HG03571 (cell line): Measurements from ENCODE around the gene DESI2.
"Not testable (repeated sequence)": the region's sequence is repeated elsewhere in the genome, so short reads cannot be mapped to it uniquely, and the experiment has no call there.

Experiments used
- ATAC-seq: cut with Tn5 transposase; IDR thresholded peaks from one replicate; pipeline ENCODE4 v1.9.1; 2021; ENCODE audit not compliant: unreplicated experiment

The DESI2 gene

DNA sequence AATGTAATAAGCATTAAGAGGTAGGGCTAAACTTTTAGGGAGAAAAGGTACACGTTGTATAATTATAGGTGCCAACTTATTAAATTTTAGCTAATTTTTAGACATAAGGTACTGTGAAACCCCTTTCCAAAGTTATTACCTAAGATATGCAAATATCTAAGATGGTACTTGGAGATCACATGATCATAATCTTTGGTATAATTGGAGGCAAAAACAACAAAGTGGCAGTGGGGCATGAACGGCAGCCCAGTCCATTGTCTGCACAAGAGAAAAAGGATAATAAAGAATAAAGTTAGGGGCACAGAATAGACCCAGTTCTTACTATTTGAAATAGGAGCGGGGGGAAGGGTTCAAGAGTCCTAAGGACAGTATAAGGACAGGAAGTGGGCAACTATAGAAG, 51.2 kb downstream of the DESI2 start:
- no peak for ATAC-seq

DNA sequence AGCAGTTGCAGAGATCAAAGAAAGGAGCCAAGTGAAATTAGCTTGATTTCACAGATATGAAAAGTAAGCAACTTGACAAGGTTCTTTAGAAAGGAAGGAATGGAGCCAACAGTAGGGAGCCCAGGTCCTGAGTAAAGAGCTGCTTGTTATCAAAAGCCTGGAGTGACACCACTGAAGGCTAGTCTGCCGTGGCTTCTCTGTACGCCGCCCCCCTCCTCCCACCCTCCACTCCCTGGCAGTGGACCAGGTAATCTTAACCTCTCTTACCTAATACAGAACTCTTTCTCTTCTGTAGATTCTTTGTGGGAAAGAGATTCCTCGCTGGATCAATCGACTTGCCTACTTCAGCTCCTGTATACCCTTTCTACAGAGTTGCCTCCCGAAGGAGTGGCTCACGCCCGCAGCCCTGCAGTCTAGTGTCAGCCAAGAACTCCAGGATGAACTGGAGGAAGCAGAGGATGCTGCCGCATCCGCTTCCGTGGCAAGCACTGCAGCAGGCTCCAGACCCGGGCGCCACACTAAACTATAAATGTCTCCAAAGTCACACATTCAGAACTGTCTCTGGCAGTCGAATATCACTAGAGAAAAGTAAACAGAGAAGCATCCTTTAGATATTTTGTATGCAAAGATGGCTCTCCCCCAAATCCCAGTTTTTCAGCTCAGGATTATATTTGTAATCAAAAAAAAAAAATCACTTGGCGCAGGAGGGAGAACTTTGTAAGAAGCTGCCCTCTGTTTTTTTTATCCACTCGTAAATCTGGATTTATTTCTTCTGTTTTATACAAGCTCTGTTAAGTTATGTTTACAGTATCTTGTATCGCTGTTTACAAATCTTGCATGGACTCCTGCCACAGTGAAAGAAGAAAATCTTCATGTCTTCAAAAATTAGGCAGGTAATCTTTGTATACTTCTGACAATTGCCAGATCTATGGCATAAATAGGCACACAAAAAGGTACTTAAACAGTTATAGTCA, 52.6 kb downstream of the DESI2 start:
- no peak for ATAC-seq

DNA sequence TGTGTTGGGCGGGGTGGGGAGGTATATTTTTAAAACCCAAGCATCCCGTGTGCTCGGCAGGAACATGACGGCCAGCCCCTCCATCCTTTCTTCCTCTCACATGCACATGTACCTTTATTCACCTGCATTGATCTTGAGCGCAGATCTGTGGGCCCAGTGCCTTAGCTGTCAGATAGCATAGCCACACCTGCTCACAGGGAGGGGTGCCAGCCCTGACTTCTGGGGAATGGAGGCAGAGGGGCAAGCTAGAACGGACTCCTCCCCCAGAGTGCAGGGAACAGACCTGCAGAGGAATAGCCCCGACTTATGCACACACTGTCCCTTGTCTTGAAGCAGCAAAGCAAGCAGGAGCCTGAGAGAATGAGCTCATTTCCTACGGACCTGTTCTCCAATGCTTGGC, 56.1 kb downstream of the DESI2 start:
- ATAC-seq: no peak

DNA sequence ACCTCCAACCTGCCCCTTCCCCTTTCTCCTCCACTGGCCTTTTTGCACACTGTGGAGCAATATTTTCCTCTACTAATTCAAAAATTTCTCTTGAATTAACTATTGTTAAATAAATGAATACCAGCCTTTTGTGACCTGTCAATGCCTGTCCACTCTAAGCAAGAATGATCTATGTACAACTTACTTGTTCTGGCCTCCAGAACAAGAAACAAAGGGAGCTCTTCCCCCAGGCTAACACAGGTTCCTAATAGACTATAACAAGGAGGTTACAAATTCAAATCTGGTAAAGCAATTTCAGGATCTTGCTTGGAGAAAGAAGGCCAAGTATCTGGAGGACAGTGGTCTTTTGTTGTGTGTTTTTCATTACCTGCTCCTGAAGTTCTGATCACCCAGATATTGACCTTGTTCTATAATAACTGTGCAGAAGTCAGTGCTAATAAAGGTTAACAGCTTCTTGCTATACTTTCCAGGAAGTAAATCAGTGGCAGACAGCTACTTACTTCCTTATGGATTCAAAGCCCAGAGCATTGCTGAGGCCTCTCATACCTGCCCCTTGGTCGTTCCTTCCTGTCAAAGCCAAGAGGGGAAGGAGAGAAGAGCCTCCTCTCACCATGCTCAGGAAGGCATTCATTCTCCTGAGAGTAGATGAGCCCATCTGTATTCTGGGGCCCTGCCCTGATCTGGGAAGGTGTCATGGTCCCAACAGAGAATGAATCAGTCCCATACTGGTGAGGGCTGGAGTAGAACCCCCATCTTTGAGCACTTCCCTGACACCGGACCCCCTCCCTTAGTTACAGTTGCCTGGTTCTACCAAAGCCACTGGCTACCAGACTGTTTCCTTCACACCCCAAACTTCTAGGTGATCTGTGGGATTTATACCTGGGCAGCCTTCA, 56.8 kb downstream of the DESI2 start:
- no peak for ATAC-seq

DNA sequence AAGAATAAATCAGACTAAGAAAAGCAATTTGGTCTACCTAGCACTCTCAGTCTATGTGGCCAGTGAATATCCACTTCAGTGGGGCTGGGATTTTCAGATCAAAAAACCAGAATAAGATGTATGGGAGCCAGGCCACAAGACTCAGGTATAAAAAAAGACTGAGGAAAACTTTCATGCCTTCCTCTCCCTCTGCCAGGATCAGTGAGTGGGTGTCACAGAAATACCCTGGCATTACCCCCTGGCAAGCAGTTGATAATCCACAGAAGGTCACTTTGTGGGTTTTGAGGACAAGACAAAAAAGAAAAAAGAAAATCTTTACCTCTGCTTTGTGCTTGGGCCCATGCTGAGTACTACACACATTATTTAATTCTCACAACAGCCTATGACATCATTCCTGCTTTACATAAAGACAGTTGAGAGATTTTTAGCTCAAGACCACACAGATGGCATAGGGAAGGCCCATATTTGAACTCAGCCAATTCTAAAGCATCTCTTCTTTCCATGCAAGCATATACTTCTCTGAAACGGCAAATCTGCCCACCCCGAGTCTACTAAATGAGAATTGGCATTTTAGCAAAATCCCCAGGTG, 57.6 kb downstream of the DESI2 start:
- ATAC-seq: no peak

- no peak for ATAC-seq
Measured at GRCh38 chr1:244712669-244713068, 59.7 kb downstream of the DESI2 start.

GRCh38 chr1:244713332-244713731, 60.4 kb downstream of the DESI2 start:
- no peak for ATAC-seq

DNA sequence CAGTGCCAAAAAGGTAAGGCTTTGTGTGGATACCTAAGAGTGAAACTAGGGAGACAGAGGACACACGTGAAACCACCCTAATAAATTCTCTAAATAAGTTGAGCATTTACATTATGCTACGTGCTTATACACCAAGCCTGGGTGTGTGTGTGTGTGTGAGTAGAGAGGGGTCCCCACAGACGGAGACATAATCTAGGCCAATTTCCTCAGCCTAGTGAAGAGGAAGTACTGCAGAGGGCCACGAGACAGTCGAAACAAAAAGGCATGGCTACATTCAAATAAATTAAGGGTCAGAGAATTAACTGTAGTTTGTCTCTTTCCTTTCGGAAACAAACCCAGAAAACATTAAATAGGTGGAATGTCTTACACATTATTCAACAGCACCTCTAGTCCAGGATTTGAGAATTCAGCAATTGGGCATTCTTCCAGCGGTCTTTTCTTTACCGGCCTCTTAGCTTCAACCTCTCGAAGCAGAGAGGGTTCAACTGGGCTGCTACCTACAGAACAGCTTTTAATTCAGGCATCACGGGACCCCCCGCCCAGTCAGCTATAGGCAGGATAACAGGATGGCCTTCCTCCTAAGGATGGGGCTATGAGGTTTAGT, 75.0 kb downstream of the DESI2 start:
- no peak for ATAC-seq

GRCh38 chr1:244730153-244730933, 77.4 kb downstream of the DESI2 start:
- no peak for ATAC-seq

DNA sequence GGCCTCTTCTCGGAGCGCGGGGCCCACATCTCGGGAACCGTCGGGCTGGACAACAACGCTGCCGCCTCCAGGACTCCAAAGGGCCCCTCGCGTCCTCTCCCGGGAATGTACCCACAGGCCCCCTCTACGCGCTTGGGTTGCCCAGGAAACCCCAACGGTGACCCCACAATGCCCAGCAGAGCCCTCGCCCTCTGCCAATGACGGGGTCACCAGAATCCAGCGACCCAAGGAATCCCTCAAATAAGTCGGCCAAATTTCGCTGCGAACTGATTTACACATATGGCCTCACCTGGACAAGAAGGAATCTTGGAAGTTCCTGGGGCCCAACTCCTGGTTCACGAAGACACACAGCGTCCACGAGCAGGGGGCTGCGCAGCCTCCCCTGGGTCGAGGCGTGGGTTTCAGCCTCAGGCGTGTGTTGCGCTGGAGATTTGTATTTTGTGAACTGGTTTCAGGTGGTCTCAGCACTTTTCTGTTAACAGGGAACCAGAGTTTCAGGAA, 78.1 kb downstream of the DESI2 start:
- ATAC-seq: no peak

DNA sequence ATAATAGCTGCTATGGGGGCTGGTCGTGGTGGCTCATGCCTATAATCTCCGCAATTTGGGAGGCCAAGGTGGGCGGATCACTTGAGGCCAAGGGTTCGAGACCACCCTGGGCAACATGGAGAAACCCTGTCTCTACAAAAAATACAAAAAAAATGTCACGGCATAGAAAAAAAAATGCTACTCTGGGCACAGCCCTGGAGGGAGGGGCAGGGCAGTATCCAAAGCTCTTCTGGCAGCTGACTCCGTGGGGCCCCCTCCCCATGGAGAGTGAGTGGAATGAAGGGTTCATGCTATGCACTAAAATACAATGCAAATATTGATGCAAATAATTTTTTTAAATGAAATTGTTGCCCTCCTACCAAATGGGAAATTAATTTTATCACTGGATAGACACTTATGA, 78.7 kb downstream of the DESI2 start:
- no peak for ATAC-seq

- ATAC-seq: no peak
Measured at GRCh38 chr1:244732851-244733450, 80.0 kb downstream of the DESI2 start.

- no peak for ATAC-seq
Measured at GRCh38 chr1:244735404-244735803, 82.5 kb downstream of the DESI2 start.

GRCh38 chr1:244735876-244736561, 83.1 kb downstream of the DESI2 start:
- no peak for ATAC-seq

- ATAC-seq: not testable (repeated sequence)
Measured at GRCh38 chr1:244739140-244739539, 86.2 kb downstream of the DESI2 start.

- not testable (repeated sequence) for ATAC-seq
Measured at GRCh38 chr1:244740027-244740617, 87.2 kb downstream of the DESI2 start.

- no peak for ATAC-seq
Measured at GRCh38 chr1:244741692-244742091, 88.8 kb downstream of the DESI2 start.

DNA sequence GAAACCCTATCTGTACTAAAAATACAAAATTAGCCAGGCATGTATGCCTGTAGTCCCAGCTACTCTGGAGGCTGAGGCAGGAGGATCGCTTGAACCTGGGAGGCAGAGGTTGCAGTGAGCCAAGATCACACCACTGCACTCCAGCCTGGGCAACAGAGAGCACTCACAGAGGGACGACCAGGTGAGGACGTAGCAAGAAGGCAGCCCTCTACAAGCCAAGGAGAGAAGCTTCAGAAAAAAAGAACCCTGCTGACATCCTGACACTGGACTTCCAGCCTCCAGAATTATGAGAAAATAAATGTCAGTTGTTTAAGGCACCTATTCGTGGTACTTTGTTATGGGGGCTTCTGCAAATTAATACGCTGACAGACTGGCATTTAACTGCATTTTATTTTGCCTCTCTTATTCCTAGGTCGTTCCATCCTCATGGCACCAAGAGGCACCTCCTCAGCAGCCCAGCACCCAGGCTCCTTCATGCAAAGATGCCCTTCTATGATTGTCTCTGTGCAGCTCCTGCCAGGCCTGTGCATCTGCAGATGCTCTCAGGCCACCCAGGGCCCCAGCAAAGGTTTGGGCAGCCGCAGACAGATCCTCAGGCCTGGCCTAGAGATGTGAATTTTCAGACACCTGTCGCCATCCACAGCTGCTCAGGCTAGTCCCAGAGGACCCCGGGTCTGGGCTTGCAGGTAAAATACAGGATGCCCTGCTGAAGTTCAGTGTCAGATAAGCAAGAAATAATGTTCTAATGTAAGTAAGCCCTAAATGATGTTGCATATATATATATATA, 96.5 kb downstream of the DESI2 start:
- ATAC-seq: no peak
